Measurements from ENCODE around the gene RNF41.
A peak's percentile ranks its signal among the peaks of the same experiment; 100 is the strongest.

The RNF41 gene

DNA sequence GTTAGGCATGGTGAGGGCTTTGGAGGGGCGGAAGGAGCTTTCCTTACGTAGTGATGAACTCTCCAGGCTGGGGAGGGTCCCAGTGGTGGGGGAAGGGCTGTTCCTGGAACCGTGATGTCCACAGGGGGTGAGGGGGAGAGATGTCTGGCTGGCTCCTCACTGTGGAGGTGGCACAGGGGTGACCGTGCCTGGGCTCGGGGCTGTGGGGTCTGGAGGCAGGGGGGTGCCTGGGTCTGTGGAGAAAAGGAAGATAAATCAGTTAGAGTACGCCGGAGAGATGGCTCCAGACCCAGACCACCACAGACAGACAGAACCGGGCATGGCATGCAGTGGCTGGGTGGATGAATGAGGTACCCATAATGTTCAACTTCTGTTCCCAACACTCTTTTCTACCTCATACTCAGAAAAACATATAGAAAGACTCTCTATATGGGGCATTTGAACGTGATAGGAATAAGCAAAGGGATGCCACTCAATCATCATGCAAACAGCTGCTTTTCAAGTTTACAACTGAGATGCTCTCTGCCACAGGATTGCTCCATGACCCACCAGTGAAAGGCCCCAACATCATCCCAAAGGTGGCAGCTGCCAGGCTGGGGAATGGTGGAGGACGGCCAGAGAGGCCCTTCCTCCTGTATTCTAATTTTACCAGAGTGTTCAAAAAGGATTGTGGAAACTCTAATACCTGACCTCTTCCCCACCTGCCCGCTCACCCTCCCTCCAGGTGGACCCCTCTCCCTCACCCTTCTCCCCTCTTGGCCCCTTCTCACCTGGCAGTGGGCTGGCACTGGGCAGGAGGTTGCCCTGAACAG lies 58.0 kb downstream of the RNF41 start:
- DNase-seq, result no peak
- Histone ChIP-seq H3K14ac (ENCODE audit: low read length in 2 of 2) (no peak overlapping the region), H3K79me1 (replicated peaks; ENCODE audit: low read length, poor library complexity, severe bottlenecking) (peaks cover 2% of the 10 kb centered on the region), H2BK15ac (ENCODE audit: low read depth, poor library complexity, severe bottlenecking) (no peak overlapping the region), H3K18ac (ENCODE audit: low read depth in 1 of 2, low read length in 2 of 2) (no peak overlapping the region), H3K23ac (ENCODE audit: low read length in 2 of 2) (no peak overlapping the region), H3K4me1 (ENCODE audit: control insufficient read depth, insufficient read depth, low read depth, low read length) (peaks cover 26% of the 10 kb centered on the region), H3K4ac (ENCODE audit: low read depth in 1 of 2, low read length in 2 of 2) (no peak overlapping the region), H2BK5ac (ENCODE audit: low read depth, low read length, poor library complexity, severe bottlenecking) (no peak overlapping the region), H3K27me3 (ENCODE audit: control insufficient read depth in 1 of 2, insufficient read depth in 1 of 2, low read length in 2 of 2) (no peaks in the 10 kb centered on the region), H2AFZ (ENCODE audit: low read depth, low read length) (no peak overlapping the region), H2BK12ac (ENCODE audit: low read length in 2 of 2) (no peak overlapping the region), H3K36me3 (ENCODE audit: control insufficient read depth in 1 of 2, insufficient read depth in 2 of 2, low read depth in 1 of 2, low read length in 2 of 2) (peaks cover 80 to 90% of the 10 kb centered on the region in 2 experiments), H2AK5ac (ENCODE audit: low read length, severe bottlenecking) (no peak overlapping the region), H3K9me3 (ENCODE audit: control insufficient read depth, low read length) (no peaks in the 10 kb centered on the region), H3K4me2 (ENCODE audit: low read length, poor library complexity, severe bottlenecking) (no peak overlapping the region), H2BK120ac (ENCODE audit: low read depth, low read length) (no peak overlapping the region), H4K91ac (ENCODE audit: low read length) (no peak overlapping the region), H4K8ac (ENCODE audit: low read length) (no peak overlapping the region), H3K9ac (ENCODE audit: low read length) (no peak overlapping the region), H3K27ac (ENCODE audit: low read length, poor library complexity, severe bottlenecking) (peak overlapping the region; percentile 8), H3K4me3 (ENCODE audit: insufficient read depth in 1 of 2, low read depth in 1 of 2, low read length in 2 of 2) (no peak overlapping the region)
- 82% methylated on average over 5 of the region's 11 CpGs for WGBS

DNA sequence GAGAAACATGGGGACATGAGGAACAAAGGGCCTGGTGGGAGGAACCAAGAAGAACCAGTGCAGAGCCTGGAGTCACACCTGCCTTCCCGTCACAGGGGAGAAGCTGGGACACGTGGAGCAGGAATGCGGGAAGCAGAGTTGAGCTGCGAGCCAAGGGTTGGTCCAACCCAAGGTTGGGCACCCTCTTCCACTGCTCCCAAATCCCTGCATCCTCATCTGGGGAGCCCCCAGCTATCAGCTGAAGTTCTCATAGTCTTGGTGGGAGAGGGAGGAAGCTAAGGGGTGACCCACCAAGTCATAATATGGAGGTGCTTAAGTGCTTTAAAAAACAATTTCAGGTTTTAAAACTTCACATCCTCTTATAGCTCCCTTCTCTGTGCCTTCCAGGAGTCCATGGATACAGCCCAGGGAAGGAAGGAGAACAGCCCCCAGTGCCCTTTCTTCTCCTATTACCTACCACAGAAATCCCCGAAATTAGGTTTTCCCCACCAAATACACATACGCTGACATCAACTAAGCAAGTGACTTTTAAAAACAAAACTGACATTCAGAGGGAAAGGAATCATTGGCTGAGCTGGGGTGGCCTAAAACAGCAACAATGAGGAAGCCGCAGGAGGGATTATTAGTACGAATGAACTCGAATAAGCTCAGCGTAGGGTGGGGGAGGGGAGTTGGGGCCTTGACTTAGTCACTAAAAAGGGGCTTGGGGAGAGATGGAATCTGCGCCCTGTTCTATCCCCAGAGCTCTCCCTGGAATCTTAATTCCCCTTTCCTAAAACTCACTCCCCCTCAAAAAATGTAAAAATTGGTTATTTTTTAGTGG lies 59.0 kb downstream of the RNF41 start:
- Histone ChIP-seq H4K8ac (ENCODE audit: low read length) (no peak overlapping the region), H2BK5ac (ENCODE audit: low read depth, low read length, poor library complexity, severe bottlenecking) (no peak overlapping the region), H3K4me2 (ENCODE audit: low read length, poor library complexity, severe bottlenecking) (no peak overlapping the region), H3K23ac (ENCODE audit: low read length in 2 of 2) (no peak overlapping the region), H3K79me1 (replicated peaks; ENCODE audit: low read length, poor library complexity, severe bottlenecking) (no peaks in the 10 kb centered on the region), H3K9ac (ENCODE audit: low read length) (peak overlapping the region; percentile 52), H3K27me3 (ENCODE audit: control insufficient read depth in 1 of 2, insufficient read depth in 1 of 2, low read length in 2 of 2) (no peaks in the 10 kb centered on the region), H4K91ac (ENCODE audit: low read length) (no peak overlapping the region), H3K4me1 (ENCODE audit: control insufficient read depth, insufficient read depth, low read depth, low read length) (peaks cover 26% of the 10 kb centered on the region), H2BK120ac (ENCODE audit: low read depth, low read length) (no peak overlapping the region), H3K14ac (ENCODE audit: low read length in 2 of 2) (no peak overlapping the region), H2BK12ac (ENCODE audit: low read length in 2 of 2) (no peak overlapping the region), H2AFZ (ENCODE audit: low read depth, low read length) (no peak overlapping the region), H3K18ac (ENCODE audit: low read depth in 1 of 2, low read length in 2 of 2) (no peak overlapping the region), H2BK15ac (ENCODE audit: low read depth, poor library complexity, severe bottlenecking) (no peak overlapping the region), H3K36me3 (ENCODE audit: control insufficient read depth in 1 of 2, insufficient read depth in 2 of 2, low read depth in 1 of 2, low read length in 2 of 2) (peaks cover 69 to 80% of the 10 kb centered on the region in 2 experiments), H3K4me3 (ENCODE audit: insufficient read depth in 1 of 2, low read depth in 1 of 2, low read length in 2 of 2) (no peak overlapping the region), H3K27ac (ENCODE audit: low read length, poor library complexity, severe bottlenecking) (peak overlapping the region; percentile 47), H3K4ac (ENCODE audit: low read depth in 1 of 2, low read length in 2 of 2) (no peak overlapping the region), H3K9me3 (ENCODE audit: control insufficient read depth, low read length) (no peaks in the 10 kb centered on the region), H2AK5ac (ENCODE audit: low read length, severe bottlenecking) (no peak overlapping the region)
- no peak for DNase-seq
- 77% methylated on average over 7 of the region's 11 CpGs for WGBS

DNA sequence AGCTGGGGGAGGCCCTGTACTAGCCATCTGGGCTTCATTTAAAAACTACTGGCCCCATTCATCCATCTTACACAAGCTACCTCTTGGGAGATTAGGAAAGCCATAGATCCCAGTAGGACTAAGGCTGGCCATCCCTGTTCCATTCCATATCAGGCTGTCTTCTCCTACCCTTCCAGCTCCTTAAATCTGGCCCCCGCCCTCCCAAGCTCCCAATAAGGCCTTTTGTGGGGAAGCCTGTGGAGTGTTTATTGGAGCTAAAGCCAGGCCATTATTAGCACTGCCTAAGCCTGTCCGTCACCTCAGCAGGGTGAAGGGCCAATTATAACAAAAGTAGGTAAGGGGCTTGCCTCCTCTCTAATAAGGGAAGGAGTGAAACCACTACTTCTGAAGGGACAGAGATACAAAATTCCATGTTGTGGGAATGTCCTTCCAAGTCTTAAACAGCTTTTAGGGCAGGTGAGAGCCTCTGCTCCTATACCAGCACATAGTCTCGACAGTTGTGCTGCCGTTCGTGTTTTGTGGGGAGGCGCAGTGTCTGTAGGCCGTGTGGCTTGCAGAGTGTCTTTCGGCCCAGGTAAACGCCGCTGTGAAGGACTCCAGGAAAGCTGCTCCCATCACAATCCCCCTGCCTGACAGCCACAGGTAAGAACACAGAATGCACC lies 59.9 kb downstream of the RNF41 start:
- Histone ChIP-seq H3K18ac (ENCODE audit: low read depth in 1 of 2, low read length in 2 of 2) (no peak overlapping the region), H3K23ac (ENCODE audit: low read length in 2 of 2) (peak overlapping the region in 1 of 2 experiments; percentile 3), H2BK120ac (ENCODE audit: low read depth, low read length) (no peak overlapping the region), H4K8ac (ENCODE audit: low read length) (no peak overlapping the region), H3K4me1 (ENCODE audit: control insufficient read depth, insufficient read depth, low read depth, low read length) (peaks cover 26% of the 10 kb centered on the region), H2BK12ac (ENCODE audit: low read length in 2 of 2) (no peak overlapping the region), H4K91ac (ENCODE audit: low read length) (no peak overlapping the region), H3K4ac (ENCODE audit: low read depth in 1 of 2, low read length in 2 of 2) (no peak overlapping the region), H2AFZ (ENCODE audit: low read depth, low read length) (no peak overlapping the region), H3K27me3 (ENCODE audit: control insufficient read depth in 1 of 2, insufficient read depth in 1 of 2, low read length in 2 of 2) (no peaks in the 10 kb centered on the region), H3K79me1 (replicated peaks; ENCODE audit: low read length, poor library complexity, severe bottlenecking) (no peaks in the 10 kb centered on the region), H3K9ac (ENCODE audit: low read length) (peak overlapping the region; percentile 99), H3K36me3 (ENCODE audit: control insufficient read depth in 1 of 2, insufficient read depth in 2 of 2, low read depth in 1 of 2, low read length in 2 of 2) (peaks cover 63 to 72% of the 10 kb centered on the region in 2 experiments), H3K27ac (ENCODE audit: low read length, poor library complexity, severe bottlenecking) (peak overlapping the region; percentile 4), H2BK15ac (ENCODE audit: low read depth, poor library complexity, severe bottlenecking) (no peak overlapping the region), H2AK5ac (ENCODE audit: low read length, severe bottlenecking) (no peak overlapping the region), H3K9me3 (ENCODE audit: control insufficient read depth, low read length) (no peaks in the 10 kb centered on the region), H3K4me3 (ENCODE audit: insufficient read depth in 1 of 2, low read depth in 1 of 2, low read length in 2 of 2) (peak overlapping the region in 1 of 2 experiments; percentile 95), H3K4me2 (ENCODE audit: low read length, poor library complexity, severe bottlenecking) (peak overlapping the region; percentile 17), H3K14ac (ENCODE audit: low read length in 2 of 2) (no peak overlapping the region), H2BK5ac (ENCODE audit: low read depth, low read length, poor library complexity, severe bottlenecking) (no peak overlapping the region)
- DNase-seq, result no peak
- WGBS, result 94% methylated on average over 8 of the region's 10 CpGs
